ENCODE measurements around the gene ATE1. TPM values are rescaled to one million over a fixed set of nuclear protein-coding genes. Genes with fewer than 3 reads are reported as not detected.

ATE1 gene
- total and polyA plus RNA-seq, 2 donors: 17.7 to 62.7 TPM

Small RNA genes lying within 50 kb of the gene (small RNA-seq; reads per million reads assigned to genes)
- gene RF00019 (not detected), gene RF02219 (not detected)

Other genes with a start within 250 kb of the ATE1 start
- gene NSMCE4A, start 47.2 kb upstream of the ATE1 start, total RNA-seq: 94.0 TPM
- 60.6 TPM for gene NSMCE4A, start 47.2 kb upstream of the ATE1 start, polyA plus RNA-seq
- gene TACC2, start 61.1 kb upstream of the ATE1 start, total RNA-seq: 21.2 TPM
- 82.7 TPM for gene TACC2, start 61.1 kb upstream of the ATE1 start, polyA plus RNA-seq

Measured in urinary bladder (tissue), 2 donors.